Measurements from ENCODE around the gene CD53. TPM values are rescaled to one million over a fixed set of nuclear protein-coding genes. Genes with fewer than 3 reads are reported as not detected.

CD53 gene
- total and polyA plus RNA-seq, 9 of the 15 experiments (the other 6 are each of a cell fraction or from before 2014, with no cell fraction given) = 63.5 to 220 (median 131) TPM

DNA sequence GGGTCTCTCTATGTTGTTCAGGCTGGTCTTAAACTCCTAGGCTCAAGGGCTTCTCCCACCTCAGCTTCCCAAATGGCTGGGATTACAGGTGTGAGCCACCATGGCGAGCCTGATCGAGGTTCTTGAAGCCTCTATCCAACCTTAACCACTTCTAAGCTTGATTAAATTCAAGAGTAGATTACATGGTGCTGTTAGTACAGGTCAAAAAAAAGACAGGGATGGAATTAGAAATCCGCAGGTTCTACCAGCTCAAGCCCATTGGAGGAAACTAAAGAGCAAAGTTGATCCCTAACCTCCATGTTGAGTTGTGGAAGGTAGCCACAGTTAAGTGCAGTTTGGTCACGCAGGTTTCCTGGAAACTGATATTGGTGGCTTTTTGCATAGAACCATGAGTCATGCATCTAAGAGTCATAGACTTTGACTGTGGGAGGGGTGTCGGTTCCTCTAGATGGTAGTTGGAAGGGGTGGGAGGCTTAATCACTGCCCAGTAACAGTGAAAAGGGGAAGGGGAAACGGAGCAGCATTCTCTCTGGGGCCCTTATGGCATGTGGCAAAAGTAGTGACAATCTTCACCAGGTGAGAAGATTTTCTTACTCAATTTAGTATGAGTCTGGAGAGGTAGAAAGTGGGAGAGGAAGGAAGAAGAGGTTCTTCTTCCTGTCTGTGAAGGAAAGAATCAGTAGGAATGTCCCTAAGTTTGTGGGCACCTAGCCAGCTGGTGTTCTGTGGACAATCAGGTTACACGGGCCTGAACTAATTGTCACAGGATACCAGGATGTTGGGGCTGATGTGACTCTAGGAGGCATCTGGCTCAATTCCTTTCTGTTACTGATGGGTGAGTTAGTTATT lies 7.0 kb downstream of the CD53 start (continued):
- no peak for TF ChIP-seq KDM4B (IDR thresholded peaks at IDR 0.05; ENCODE audit: borderline replicate concordance in 2 of 2, low read depth in 1 of 2)
- TF ChIP-seq NFIX (CRISPR knock-in tag; IDR thresholded peaks at IDR 0.05; ENCODE audit: low read depth) = no peak
- TF ChIP-seq ATF7 (IDR thresholded peaks at IDR 0.05) = peak; percentile 87
- TF ChIP-seq SMARCB1 (IDR thresholded peaks at IDR 0.05; ENCODE audit: insufficient read length, low read depth) = no peak
- TF ChIP-seq ZNF121 (CRISPR knock-in tag; conservative IDR thresholded peaks at IDR 0.05) = no peak
- no peak for TF ChIP-seq PTRF (tag; IDR thresholded peaks at IDR 0.05)
- TF ChIP-seq, protein P1, sequence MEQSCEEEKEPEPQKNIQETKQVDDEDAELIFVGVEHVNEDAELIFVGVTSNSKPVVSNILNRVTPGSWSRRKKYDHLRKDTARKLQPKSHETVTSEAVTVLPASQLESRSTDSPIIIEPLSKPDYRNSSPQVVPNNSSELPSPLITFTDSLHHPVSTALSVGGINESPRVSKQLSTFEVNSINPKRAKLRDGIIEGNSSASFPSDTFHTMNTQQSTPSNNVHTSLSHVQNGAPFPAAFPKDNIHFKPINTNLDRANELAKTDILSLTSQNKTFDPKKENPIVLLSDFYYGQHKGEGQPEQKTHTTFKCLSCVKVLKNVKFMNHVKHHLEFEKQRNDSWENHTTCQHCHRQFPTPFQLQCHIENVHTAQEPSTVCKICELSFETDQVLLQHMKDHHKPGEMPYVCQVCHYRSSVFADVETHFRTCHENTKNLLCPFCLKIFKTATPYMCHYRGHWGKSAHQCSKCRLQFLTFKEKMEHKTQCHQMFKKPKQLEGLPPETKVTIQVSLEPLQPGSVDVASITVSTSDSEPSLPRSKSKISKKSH (CRISPR knock-in tag; IDR thresholded peaks at IDR 0.05) = no peak
- peak; percentile 3 for TF ChIP-seq ZFP36 (IDR thresholded peaks at IDR 0.05; ENCODE audit: low read depth, low read length, partially characterized antibody)
- TF ChIP-seq ARID1B (IDR thresholded peaks at IDR 0.05) = peak; percentile 89
- 0 out of 2 replicates have a peak, but pooled peaks have one; percentile 18 for TF ChIP-seq ELF4 (CRISPR knock-in tag; IDR thresholded peaks at IDR 0.05)
- TF ChIP-seq NFRKB (IDR thresholded peaks at IDR 0.05; ENCODE audit: low read depth) = peak; percentile 92
- TF ChIP-seq NCOA1 (IDR thresholded peaks at IDR 0.05; ENCODE audit: low read depth) = peak; percentile 74
- peak; percentile 84 for TF ChIP-seq BHLHE40 (IDR thresholded peaks at IDR 0.05; ENCODE audit: low read length)
- no peak for TF ChIP-seq ZNF274 (IDR thresholded peaks at IDR 0.05; ENCODE audit: borderline replicate concordance, low read depth, low read length)
- TF ChIP-seq, protein P2, sequence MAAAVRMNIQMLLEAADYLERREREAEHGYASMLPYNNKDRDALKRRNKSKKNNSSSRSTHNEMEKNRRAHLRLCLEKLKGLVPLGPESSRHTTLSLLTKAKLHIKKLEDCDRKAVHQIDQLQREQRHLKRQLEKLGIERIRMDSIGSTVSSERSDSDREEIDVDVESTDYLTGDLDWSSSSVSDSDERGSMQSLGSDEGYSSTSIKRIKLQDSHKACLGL (CRISPR knock-in tag; IDR thresholded peaks at IDR 0.05; ENCODE audit: borderline replicate concordance, poor library complexity, severe bottlenecking) = no peak
- TF ChIP-seq, protein P3, sequence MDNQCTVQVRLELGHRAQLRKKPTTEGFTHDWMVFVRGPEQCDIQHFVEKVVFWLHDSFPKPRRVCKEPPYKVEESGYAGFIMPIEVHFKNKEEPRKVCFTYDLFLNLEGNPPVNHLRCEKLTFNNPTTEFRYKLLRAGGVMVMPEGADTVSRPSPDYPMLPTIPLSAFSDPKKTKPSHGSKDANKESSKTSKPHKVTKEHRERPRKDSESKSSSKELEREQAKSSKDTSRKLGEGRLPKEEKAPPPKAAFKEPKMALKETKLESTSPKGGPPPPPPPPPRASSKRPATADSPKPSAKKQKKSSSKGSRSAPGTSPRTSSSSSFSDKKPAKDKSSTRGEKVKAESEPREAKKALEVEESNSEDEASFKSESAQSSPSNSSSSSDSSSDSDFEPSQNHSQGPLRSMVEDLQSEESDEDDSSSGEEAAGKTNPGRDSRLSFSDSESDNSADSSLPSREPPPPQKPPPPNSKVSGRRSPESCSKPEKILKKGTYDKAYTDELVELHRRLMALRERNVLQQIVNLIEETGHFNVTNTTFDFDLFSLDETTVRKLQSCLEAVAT (IDR thresholded peaks at IDR 0.05) = peak in 1 of 2 experiments; percentile 82; a peak in 2 of 4 replicates
- TF ChIP-seq RFX5 (IDR thresholded peaks at IDR 0.05; ENCODE audit: low read depth, low read length) = no peak
- TF ChIP-seq, protein P4, sequence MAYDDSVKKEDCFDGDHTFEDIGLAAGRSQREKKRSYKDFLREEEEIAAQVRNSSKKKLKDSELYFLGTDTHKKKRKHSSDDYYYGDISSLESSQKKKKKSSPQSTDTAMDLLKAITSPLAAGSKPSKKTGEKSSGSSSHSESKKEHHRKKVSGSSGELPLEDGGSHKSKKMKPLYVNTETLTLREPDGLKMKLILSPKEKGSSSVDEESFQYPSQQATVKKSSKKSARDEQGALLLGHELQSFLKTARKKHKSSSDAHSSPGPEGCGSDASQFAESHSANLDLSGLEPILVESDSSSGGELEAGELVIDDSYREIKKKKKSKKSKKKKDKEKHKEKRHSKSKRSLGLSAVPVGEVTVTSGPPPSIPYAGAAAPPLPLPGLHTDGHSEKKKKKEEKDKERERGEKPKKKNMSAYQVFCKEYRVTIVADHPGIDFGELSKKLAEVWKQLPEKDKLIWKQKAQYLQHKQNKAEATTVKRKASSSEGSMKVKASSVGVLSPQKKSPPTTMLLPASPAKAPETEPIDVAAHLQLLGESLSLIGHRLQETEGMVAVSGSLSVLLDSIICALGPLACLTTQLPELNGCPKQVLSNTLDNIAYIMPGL (CRISPR knock-in tag; IDR thresholded peaks at IDR 0.05) = no peak
- no peak for TF ChIP-seq PRMT5 (CRISPR knock-in tag; IDR thresholded peaks at IDR 0.05)
- no peak for TF ChIP-seq ZSCAN32 (CRISPR knock-in tag; IDR thresholded peaks at IDR 0.05)
- TF ChIP-seq PHF21A (IDR thresholded peaks at IDR 0.05; ENCODE audit: borderline replicate concordance, low read depth) = no peak
- no peak for TF ChIP-seq PCBP1 (IDR thresholded peaks at IDR 0.05; ENCODE audit: low read depth, low read length, poor library complexity, severe bottlenecking)
- no peak for TF ChIP-seq ZNF23 (CRISPR knock-in tag; IDR thresholded peaks at IDR 0.05)
- no peak for TF ChIP-seq POLR2G (IDR thresholded peaks at IDR 0.05; ENCODE audit: low read depth, low read length)

Data from K562 (cell line).